ENCODE data around the gene CGGBP1.
"Not testable (repeated sequence)": the region's sequence is repeated elsewhere in the genome, so short reads cannot be mapped to it uniquely, and the experiment has no call there.

GRCh38 chr3:88015656-88016055 is 43.1 kb downstream of the CGGBP1 start:
- TF ChIP-seq POLR2A (IDR thresholded peaks at IDR 0.05; ENCODE audit: low read length); GATA1 (IDR thresholded peaks at IDR 0.05; ENCODE audit: low read depth, low read length): not testable (repeated sequence)

Measured in erythroblast (primary cell).